GM12801 (cell line): ENCODE results near the gene CCDC110.

Experiments used
- CTCF ChIP-seq: IDR thresholded peaks from one replicate; pipeline ENCODE4 v1.5.1; 2011; ENCODE audit warnings: control low read depth; ENCODE audit not compliant: insufficient read length; ENCODE audit errors: extremely low read depth

CCDC110 gene

GRCh38 chr4:185470501-185471195, 885 bp downstream of the CCDC110 start:
- no peak for TF ChIP-seq CTCF

- no peak for TF ChIP-seq CTCF
Measured at GRCh38 chr4:185469580-185470154, 1.9 kb downstream of the CCDC110 start.

- TF ChIP-seq CTCF: no peak
Measured at GRCh38 chr4:185468999-185469398, 2.5 kb downstream of the CCDC110 start.

- no peak for TF ChIP-seq CTCF
Measured at GRCh38 chr4:185467991-185468390, 3.5 kb downstream of the CCDC110 start.

GRCh38 chr4:185467101-185467500, 4.4 kb downstream of the CCDC110 start:
- TF ChIP-seq CTCF: no peak

GRCh38 chr4:185465707-185466106, 5.8 kb downstream of the CCDC110 start:
- no peak for TF ChIP-seq CTCF

GRCh38 chr4:185464887-185465286, 6.6 kb downstream of the CCDC110 start:
- TF ChIP-seq CTCF: no peak
